HTERT RPE-1 (cell line): ENCODE results near the gene TFPI.

Experiments used
- in situ Hi-C: fragments of 300-500 bp; cut with MboI; formaldehyde crosslinking; loops from 4 replicates; pipeline ENCODE4 v1.14.3; 2020; ENCODE audit warnings: low sequenced_read_pairs

The TFPI gene

DNA sequence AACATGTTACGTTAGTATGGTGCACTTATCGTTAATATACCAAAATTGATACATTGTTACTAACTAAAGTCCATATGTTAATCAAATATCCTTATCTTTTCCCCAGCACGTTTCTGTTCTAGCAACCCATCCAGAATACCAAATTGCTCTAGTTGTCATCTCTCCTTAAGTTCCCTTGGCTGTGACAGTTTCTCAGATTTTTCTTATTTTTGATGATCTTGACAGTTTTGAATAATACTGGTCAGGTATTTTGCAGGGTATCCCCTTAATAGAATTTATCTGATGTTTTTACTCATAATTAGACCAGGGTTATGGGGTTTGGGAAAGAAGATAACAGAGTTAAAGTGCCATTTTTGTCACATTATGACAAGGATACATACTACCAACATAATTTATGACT lies 47.8 kb downstream of the TFPI start:
- in situ Hi-C loops = no loop called here

DNA sequence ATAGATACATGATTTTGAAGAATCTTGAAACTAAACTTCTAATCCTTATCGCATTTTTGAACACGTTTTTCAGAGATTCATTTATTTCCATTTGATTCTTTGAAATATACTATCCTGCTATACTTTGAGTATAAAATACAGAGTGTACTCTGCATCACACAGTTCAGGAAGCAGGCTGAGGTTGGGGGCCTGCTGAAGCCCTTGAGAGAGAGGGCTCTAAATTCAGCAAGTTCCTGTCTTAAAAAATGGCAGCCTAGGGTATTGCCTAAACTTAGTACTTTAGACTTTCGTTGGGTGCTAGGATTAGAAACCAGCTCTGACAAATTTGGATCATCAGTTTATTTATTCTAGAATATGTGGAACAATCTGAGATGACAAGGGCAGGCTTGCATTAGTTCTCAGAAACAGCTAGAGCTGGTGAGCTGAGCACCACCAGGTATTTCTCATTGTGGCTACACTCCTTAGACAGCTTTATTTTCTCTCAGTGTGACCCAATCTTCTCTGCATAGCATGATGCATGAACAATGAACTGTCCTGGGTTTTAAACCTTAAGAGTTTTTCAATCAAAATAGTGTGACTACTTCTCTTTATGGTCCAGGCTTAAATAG lies 49.1 kb downstream of the TFPI start:
- in situ Hi-C loops = no loop called here

DNA sequence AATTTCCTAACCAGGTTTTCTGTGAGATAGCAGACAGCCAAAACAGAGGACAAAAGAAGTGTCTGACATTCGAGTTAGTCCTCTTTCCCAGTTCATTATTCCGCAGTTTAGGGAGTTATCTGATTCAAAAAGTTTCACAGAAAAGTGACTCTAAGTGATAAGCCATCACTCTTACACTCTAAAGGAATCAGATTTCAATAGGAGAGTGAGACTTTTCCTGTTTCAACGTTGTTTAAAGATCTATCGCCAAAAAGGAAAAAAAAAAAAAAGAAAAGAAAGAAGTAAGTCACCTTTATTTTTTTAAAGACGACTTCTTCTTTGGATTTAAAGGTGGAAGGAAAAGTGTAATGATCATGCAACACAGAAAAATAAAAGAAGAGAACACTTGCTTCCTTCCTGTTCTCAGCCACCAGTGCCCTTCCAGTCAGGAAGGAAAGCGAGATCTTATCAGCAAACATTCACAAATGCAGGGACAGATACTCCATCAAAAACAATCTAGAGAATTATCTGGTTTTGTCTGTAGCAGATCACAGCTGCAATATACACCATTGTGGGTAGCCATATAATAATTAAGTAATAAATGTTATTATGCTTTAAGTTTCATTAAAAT lies 49.8 kb downstream of the TFPI start:
- in situ Hi-C loops = no loop called here

DNA sequence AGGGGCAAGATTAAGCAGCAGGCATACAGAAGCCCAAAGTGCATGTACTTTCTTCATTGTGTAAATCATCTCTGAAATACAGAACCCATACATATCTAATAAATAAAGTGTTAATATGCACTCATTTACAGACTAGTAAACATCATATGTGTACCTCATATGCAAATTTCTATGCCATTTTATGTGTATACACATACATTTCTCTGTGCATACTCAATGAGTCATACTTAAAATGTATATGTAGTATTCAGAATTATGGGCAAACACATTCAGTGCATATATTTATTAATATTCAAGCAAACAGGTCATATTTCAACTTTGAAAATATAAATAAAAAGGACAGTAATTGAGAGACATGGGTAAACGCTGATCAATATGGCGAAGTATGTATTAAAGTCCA lies 50.5 kb downstream of the TFPI start:
- in situ Hi-C loops = no loop called here

DNA sequence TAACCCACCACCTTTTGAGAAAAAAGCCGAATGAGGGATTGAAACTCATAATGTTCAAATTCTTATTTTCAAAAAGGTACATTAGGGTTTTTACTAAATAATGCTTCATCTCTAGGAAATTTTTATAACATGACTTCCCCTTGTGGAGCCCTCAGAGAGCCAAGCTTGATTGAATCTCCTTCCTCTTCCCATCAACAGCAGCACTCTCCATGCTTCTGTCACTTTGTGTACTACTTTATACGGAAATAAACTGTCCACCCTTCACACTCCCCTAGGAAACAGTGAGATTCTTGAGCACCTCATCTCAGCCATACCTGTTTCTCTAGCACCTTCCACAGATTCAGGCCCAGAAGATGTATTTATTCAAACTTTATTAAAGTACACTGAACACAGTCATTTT lies 51.8 kb downstream of the TFPI start:
- in situ Hi-C loops = no loop called here

DNA sequence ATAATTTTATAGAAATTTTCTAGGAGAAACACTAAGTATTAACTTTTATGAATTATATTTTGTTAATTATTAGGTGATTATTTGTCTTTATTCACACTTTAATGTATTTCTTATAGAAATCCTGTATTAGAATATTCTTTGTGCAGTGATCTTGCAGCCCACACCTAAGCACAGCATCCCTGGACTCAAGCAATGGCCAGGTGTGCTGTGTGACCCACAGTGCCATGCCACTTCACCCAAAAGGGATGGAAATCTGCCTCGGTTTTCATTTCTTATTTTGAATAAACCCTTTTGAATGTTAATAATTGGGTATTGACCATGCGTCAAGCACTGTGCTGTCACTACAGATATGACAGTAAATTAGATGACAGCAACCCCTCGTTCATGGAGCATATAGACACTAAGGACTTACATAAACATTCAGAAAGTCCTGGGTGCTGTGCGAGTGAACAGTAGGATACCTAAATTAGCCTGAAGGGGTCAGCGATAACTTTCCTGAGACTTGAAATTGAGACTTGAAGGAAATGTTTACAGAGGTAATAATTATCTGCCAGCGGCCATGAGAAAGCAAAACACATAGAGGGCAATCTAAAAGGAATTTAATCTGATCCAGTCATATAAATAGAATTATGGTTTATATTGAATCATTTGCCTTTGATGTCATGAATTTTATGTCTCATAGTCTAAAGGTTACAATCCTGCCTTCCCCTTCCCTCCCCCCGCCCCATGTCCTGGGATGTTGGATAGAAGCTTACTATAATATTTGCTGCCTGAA lies 53.5 kb downstream of the TFPI start:
- in situ Hi-C loops = no loop called here

DNA sequence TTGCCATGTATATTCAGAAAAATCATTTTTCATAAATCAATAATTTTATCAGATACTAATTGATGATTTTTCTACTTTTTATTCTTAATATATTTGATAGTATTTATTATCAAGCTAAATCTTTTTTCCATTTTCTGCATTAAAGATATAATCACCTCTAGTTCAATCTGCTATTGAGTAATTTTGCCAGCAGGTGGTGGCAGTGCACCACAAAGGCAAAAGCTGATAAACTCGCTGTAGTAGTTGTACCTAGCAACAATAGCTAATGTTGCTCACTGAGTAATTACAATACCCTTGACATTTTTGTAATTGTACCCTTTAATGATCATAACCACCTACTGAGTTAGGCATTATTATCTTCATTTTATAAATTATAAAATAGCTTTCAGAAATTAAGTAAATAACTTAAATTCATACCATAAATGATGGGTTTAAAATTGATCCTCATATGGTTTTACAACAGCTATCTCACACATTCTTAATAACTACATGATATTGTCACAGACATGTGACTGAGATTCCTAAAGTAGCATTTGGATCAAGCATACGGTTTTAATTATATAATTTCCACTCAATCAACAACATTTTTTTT lies 54.2 kb downstream of the TFPI start:
- in situ Hi-C loops = no loop called here

DNA sequence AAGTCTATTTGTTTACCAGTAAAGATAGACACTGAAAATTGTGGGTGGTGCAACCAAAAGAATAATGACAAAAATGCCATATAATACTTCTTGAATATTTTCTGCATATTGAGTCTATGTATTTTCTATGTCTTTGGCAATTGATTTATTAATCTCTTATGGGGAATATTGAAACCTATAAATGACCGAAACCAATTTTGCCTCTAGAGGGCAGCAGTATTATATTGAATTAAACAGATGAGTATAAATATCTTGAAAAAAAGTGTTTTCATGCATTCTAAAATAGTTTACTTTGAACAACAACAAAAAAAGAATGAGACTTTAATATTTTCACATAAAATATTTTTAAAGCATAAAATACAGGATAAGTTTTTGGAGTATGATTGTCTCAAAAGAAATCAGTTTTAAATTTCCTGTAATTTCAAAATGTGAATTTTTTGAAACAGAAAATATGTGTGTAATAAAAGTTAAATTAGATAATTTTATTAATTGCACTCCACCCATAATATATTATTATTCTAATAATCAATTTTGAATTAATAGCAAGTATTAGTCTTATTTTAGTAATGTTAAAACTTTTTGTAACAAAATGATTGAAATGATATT lies 56.3 kb downstream of the TFPI start:
- in situ Hi-C loops = no loop called here

DNA sequence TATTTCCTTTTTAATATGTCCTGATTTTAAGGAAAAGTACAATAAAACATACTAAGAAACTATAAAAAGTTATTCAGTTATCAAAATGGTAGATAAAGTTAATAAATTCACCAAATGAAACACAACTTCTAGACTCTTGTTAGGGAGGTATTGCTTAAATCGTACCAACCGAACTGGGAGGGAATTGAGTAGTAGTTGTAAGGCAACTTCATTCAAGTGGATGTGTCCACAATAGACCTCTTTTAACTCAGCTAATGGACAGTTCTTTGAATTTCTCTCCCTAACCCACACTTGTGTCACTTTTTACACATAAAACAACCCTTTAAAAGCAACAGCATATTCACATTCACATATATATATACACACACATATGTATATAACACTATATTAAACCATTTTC lies 57.1 kb downstream of the TFPI start:
- in situ Hi-C loops = no loop called here

DNA sequence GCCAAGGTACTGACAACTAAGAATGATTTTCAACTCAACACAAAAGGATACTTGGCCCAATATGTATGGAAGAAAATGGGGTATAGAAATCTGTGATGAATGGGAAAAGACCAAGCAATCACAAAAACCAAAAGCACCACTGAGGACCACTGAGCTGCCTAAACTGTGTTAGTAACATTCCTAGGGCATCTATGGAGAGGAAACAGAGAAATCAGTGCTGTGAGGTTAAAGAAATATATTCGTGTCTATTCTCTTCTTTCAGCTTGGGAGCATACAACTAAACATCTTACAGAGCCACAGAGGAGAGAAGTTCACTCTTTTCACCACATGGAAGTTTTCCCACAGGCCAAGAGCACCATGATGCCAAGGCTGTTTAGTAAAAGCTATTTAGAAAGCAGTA lies 58.9 kb downstream of the TFPI start:
- in situ Hi-C loops = no loop called here

DNA sequence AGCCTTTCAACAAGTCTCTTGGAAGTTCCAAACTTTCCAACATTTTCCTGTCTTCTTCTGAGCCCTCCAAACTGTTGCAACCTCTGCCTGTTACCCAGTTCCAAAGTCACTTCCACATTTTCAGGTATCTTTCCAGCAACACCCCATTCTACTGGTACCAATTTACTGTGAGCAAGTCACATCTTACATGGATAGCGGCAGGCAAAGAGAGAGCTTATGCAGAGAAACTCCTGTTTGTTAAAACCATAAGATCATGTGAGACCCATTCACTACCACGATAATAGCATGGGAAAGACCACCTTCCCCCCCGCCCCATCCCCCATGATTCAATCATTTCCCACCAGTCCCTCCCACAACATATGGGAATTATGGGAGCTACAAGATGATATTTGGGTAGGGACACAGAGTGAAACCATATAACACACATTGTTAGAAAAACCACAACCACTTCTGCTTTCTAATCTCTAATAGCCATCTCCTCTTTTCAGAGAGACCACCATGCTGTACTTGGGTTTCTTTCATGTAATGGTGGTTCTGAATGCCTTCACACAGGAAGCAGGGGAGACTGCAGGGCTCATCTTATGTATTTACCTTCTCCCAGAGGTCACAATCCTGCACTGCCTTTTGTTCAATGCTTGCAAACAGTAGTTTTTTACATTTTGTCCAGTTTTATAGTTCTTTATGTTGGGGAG lies 60.2 kb downstream of the TFPI start:
- in situ Hi-C loops = no loop called here

DNA sequence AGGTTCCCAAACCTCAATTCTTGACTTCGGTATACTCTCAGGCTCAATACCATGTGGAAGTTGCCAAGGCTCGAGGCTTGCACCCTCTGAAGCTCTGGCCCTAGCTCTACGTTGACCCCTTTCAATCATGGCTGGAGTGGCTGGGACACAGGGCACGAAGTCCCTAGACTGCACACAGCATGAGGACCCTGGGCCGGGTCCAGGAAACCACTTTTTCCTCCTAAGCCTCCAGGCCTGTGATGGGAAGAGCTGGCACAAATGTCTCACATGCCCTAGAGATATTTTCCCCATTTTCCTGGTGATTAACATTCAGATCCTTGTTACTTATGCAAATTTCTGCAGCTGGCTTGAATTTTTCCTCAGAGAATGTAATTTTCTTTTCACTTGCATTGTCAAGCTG lies 61.1 kb downstream of the TFPI start:
- in situ Hi-C loops = no loop called here

DNA sequence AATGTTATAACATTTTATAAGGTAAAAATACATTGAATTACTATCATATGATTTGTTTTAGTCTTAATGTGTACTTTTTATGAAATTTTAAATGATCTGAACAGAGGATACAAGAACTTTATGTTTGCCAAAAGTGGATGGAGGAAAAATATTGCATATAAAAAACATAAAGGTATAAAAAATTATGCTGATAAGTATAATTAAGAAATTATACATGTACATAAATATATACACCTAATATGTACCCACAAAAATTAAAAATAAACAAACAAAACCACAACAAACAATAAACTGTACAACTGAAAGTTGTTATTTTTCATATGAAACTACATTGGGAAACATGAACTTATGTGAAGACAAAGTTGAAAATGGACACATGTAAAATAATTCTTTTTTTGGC lies 68.0 kb downstream of the TFPI start:
- in situ Hi-C loops = no loop called here

DNA sequence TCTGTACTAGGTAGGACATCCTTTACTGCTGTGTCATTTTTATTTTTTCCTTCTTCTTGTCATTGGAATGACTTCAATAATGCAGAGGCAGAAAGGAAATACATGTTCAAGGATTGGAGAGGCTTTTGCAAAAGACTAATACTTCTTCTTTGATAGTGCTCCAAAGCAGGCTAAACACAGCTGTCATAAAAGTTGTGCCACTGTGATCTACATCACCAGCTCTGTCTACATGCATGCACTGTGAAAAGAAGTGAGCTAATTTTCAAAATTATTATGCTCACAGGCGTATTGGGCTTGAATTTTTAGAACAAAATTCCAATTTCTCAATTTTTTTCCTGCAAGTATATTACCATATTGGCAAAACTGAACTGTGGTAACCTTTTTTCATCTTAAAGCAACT lies 68.7 kb downstream of the TFPI start:
- in situ Hi-C loops = no loop called here

DNA sequence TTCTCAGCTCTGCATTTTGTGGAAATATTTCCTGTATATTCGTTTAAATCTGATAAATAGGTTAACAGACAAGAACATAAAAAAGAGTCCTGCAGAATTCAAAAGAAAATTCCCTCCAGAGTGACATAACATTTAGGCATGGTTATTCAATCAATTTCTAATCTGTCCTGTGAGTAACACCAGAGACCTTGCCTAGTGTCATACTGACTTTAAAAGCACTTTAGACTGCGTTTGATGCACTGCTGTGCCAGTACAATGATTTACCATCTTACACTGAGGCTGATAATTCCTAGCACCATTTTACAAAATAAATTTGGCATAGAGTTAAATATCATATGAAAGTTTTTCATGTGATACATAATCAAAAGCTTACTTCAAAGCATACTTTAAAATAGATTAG lies 70.7 kb downstream of the TFPI start:
- in situ Hi-C loops = no loop called here

DNA sequence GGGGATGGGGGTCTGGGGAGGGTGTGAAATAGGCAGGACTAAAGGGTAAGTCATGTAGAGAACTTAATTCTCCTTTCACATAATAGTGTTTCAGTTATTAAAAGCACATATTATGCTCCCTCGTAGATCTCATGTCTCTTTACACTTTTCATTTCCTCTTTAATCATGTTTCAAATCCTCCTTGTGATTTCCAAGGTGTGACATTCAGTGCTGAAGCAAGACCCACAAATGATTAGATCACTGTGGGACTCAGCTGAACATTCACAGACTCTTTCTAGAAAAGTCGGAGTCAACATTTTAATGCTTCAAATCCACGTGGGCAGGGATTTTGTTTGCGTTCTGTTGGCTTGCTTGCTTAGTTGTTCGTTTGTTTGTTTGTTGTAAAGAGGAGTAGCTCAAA lies 71.4 kb downstream of the TFPI start:
- in situ Hi-C loops = no loop called here

DNA sequence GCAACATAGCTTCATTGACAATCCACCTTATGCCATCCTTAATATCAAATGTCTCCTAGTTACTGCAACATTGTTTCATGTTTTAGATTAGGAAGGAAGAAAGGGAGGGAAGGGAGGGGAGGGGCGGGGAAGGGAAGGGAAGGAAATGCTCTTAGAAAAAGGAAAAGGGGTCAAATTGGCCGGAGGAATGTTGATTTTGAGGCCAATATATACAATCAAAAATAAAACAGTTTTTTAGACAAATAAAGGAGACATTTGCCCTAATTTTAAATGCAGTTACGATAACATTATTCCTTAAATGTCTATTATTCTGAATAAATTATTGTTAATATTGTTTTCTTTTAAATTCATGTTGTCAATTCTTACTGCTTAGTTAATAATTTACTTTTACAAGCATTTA lies 72.7 kb downstream of the TFPI start:
- in situ Hi-C loops = no loop called here

DNA sequence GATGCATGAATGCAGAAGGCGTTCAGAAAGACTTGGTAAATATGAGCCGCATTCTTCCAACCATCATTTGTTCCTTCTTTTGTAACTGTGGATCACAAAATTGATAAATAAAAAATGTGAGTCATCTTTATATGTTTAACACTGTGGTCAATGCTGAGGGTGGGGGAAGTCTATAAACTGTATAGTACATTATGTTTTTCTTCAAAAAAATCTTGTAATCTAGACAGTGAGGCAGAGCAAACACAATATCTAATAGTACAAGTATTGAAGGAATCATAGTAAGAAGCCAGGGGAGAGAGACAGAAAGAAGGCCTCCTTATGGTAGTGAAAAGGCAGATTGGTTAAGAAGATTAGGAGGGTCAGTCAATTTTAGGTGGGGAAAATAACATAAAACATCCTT lies 75.5 kb downstream of the TFPI start:
- in situ Hi-C loops = no loop called here

DNA sequence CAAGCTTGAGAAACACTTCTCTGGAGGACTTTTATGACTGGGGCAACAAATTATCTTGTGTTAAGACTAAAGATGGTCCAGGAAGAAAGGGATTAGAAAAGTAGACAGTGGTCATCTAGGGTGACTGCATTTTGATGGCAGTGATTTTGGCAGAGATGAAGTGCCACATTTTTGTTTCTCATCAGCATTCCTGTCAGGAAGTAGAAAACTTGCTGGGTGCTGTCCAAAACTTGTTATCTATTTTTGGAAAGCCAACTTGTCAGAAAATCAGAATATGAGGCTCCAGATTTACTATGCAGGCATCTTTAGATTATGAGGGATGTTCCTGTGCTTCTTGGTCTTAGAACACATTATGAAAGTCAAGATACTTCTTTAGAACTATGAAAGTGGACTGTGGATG lies 77.2 kb downstream of the TFPI start:
- in situ Hi-C loops = no loop called here

DNA sequence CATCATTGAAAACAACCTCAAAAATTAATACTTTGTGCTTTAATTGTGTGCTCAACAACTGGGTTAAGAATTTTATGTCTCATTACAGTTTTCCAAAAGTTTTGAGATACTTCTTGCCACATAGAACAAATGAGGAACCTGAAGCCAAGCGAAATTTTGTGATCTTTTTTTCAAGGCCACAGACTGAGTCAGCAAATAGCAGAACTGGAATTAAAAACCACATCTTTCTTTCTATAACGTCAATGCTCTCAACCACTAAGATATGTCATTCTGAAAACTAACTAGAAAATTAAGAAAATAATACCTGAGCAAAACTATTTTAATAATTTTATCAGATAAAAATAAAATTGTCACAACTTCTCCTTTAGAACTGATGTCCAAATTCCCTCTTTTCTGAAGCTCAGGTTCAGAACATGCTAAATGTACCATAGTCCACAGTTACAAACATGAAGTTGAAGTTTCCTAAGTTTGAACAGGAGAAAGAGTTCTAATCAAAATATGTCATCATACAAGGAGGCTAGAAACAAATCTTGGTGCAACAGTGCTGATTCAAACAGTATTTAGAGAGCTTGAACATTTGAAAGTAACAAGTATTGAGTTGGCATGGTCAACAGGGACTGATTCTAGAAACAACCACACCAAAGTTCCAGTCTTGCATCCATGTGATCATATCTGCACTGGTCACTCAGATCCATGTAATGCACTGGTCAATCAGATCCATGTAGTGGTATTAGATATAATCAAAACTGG lies 78.6 kb downstream of the TFPI start:
- in situ Hi-C loops = no loop called here
